ENCODE measurements around the gene WDR83. TPM values are rescaled to one million over a fixed set of nuclear protein-coding genes. Genes with fewer than 3 reads are reported as not detected.
"Not testable (repeated sequence)": the region's sequence is repeated elsewhere in the genome, so short reads cannot be mapped to it uniquely, and the experiment has no call there.

WDR83 gene
- total and polyA plus RNA-seq, 4 donors: 9.3 to 37.6 (median 21.1) TPM

- no peaks in the 10 kb centered on the region for H3K9me3 ChIP-seq (ENCODE audit: control insufficient read depth, insufficient read depth, low read length)
- H3K36me3 ChIP-seq (ENCODE audit: control insufficient read depth, insufficient read depth, low read length): peaks cover 99% of the 10 kb centered on the region
- H3K27ac ChIP-seq (ENCODE audit: low read depth, low read length): no peak overlapping the region
- H3K4me3 ChIP-seq (ENCODE audit: low read depth, low read length): no peak overlapping the region
- DNase-seq (ENCODE audit: low read depth in 4 of 6, low spot score in 6 of 6): no peak
- WGBS (ENCODE audit: insufficient coverage): 94% methylated on average over 27 of the region's 29 CpGs
- no peaks in the 10 kb centered on the region for H3K27me3 ChIP-seq (ENCODE audit: control insufficient read depth, insufficient read depth, low read length)
- H3K4me1 ChIP-seq (ENCODE audit: control insufficient read depth, insufficient read depth, low read length): no peaks in the 10 kb centered on the region
These were observed 39.2 kb downstream of the WDR83 start for GRCh38 chr19:12705654-12706331.

- Histone ChIP-seq H3K27ac (ENCODE audit: low read depth, low read length) (no peak overlapping the region), H3K27me3 (ENCODE audit: control insufficient read depth, insufficient read depth, low read length) (no peaks in the 10 kb centered on the region), H3K9me3 (ENCODE audit: control insufficient read depth, insufficient read depth, low read length) (no peaks in the 10 kb centered on the region), H3K4me3 (ENCODE audit: low read depth, low read length) (no peak overlapping the region), H3K4me1 (ENCODE audit: control insufficient read depth, insufficient read depth, low read length) (no peaks in the 10 kb centered on the region), H3K36me3 (ENCODE audit: control insufficient read depth, insufficient read depth, low read length) (peaks cover 99% of the 10 kb centered on the region)
- WGBS (ENCODE audit: insufficient coverage): 95% methylated on average over 10 of the region's 13 CpGs
- DNase-seq (ENCODE audit: low read depth in 4 of 6, low spot score in 6 of 6): no peak
These were observed 39.7 kb downstream of the WDR83 start for GRCh38 chr19:12706332-12706718.

GRCh38 chr19:12708641-12709040 lies 42.0 kb downstream of the WDR83 start:
- no peak for DNase-seq (ENCODE audit: low read depth in 4 of 6, low spot score in 6 of 6)
- no peak overlapping the region for H3K27ac ChIP-seq (ENCODE audit: low read depth, low read length)

GRCh38 chr19:12711187-12711586 lies 44.6 kb downstream of the WDR83 start:
- no peaks in the 10 kb centered on the region for H3K27me3 ChIP-seq (ENCODE audit: control insufficient read depth, insufficient read depth, low read length)
- H3K27ac ChIP-seq (ENCODE audit: low read depth, low read length): no peak overlapping the region
- no peaks in the 10 kb centered on the region for H3K9me3 ChIP-seq (ENCODE audit: control insufficient read depth, insufficient read depth, low read length)
- DNase-seq (ENCODE audit: low read depth in 4 of 6, low spot score in 6 of 6): no peak
- WGBS (ENCODE audit: insufficient coverage): 97% methylated on average over 13 of the region's 17 CpGs
- no peak overlapping the region for H3K4me3 ChIP-seq (ENCODE audit: low read depth, low read length)
- H3K4me1 ChIP-seq (ENCODE audit: control insufficient read depth, insufficient read depth, low read length): no peaks in the 10 kb centered on the region
- peaks cover 92% of the 10 kb centered on the region for H3K36me3 ChIP-seq (ENCODE audit: control insufficient read depth, insufficient read depth, low read length)

More at GRCh38 chr19:12708641-12709040, 42.0 kb downstream of the WDR83 start:
- H3K27me3 ChIP-seq (ENCODE audit: control insufficient read depth, insufficient read depth, low read length): no peaks in the 10 kb centered on the region
- WGBS (ENCODE audit: insufficient coverage): 97% methylated on average over 6 of the region's 8 CpGs
- no peaks in the 10 kb centered on the region for H3K9me3 ChIP-seq (ENCODE audit: control insufficient read depth, insufficient read depth, low read length)
- H3K36me3 ChIP-seq (ENCODE audit: control insufficient read depth, insufficient read depth, low read length): peaks cover 92% of the 10 kb centered on the region
- H3K4me1 ChIP-seq (ENCODE audit: control insufficient read depth, insufficient read depth, low read length): no peaks in the 10 kb centered on the region
- no peak overlapping the region for H3K4me3 ChIP-seq (ENCODE audit: low read depth, low read length)

- not testable (repeated sequence) for H3K4me1 ChIP-seq (ENCODE audit: control insufficient read depth, insufficient read depth, low read length); H3K27ac ChIP-seq (ENCODE audit: low read depth, low read length); H3K9me3 ChIP-seq (ENCODE audit: control insufficient read depth, insufficient read depth, low read length); H3K27me3 ChIP-seq (ENCODE audit: control insufficient read depth, insufficient read depth, low read length); DNase-seq (ENCODE audit: low read depth in 4 of 6, low spot score in 6 of 6); H3K4me3 ChIP-seq (ENCODE audit: low read depth, low read length)
- 86% methylated on average over 4 of the region's 14 CpGs for WGBS (ENCODE audit: insufficient coverage)
- peaks cover 91% of the 10 kb centered on the region for H3K36me3 ChIP-seq (ENCODE audit: control insufficient read depth, insufficient read depth, low read length)
These were observed 45.5 kb downstream of the WDR83 start for GRCh38 chr19:12712077-12712476.

- H3K9me3 ChIP-seq (ENCODE audit: control insufficient read depth, insufficient read depth, low read length); H3K4me1 ChIP-seq (ENCODE audit: control insufficient read depth, insufficient read depth, low read length); H3K4me3 ChIP-seq (ENCODE audit: low read depth, low read length); DNase-seq (ENCODE audit: low read depth in 4 of 6, low spot score in 6 of 6); H3K27ac ChIP-seq (ENCODE audit: low read depth, low read length); H3K27me3 ChIP-seq (ENCODE audit: control insufficient read depth, insufficient read depth, low read length): not testable (repeated sequence)
- 94% methylated on average over 3 of the region's 9 CpGs for WGBS (ENCODE audit: insufficient coverage)
- H3K36me3 ChIP-seq (ENCODE audit: control insufficient read depth, insufficient read depth, low read length): peaks cover 91% of the 10 kb centered on the region
These were observed 46.7 kb downstream of the WDR83 start for GRCh38 chr19:12713304-12713703.

GRCh38 chr19:12715102-12715501 lies 48.5 kb downstream of the WDR83 start:
- Histone ChIP-seq H3K9me3 (ENCODE audit: control insufficient read depth, insufficient read depth, low read length) (no peaks in the 10 kb centered on the region), H3K4me3 (ENCODE audit: low read depth, low read length) (no peak overlapping the region), H3K4me1 (ENCODE audit: control insufficient read depth, insufficient read depth, low read length) (peaks cover 6% of the 10 kb centered on the region), H3K36me3 (ENCODE audit: control insufficient read depth, insufficient read depth, low read length) (peaks cover 86% of the 10 kb centered on the region), H3K27me3 (ENCODE audit: control insufficient read depth, insufficient read depth, low read length) (no peaks in the 10 kb centered on the region), H3K27ac (ENCODE audit: low read depth, low read length) (no peak overlapping the region)
- DNase-seq (ENCODE audit: low read depth in 4 of 6, low spot score in 6 of 6): no peak
- whole genome bisulfite sequencing (ENCODE audit: insufficient coverage): 97% methylated on average over 15 of the region's 15 CpGs

GRCh38 chr19:12715929-12716328 lies 49.3 kb downstream of the WDR83 start:
- WGBS (ENCODE audit: insufficient coverage): 100% methylated on average over 1 of the region's 3 CpGs
- H3K27me3 ChIP-seq (ENCODE audit: control insufficient read depth, insufficient read depth, low read length): no peaks in the 10 kb centered on the region
- H3K36me3 ChIP-seq (ENCODE audit: control insufficient read depth, insufficient read depth, low read length): peaks cover 84% of the 10 kb centered on the region
- peaks cover 15% of the 10 kb centered on the region for H3K4me1 ChIP-seq (ENCODE audit: control insufficient read depth, insufficient read depth, low read length)
- no peak for DNase-seq (ENCODE audit: low read depth in 4 of 6, low spot score in 6 of 6)
- H3K9me3 ChIP-seq (ENCODE audit: control insufficient read depth, insufficient read depth, low read length): no peaks in the 10 kb centered on the region
- no peak overlapping the region for H3K27ac ChIP-seq (ENCODE audit: low read depth, low read length)
- no peak overlapping the region for H3K4me3 ChIP-seq (ENCODE audit: low read depth, low read length)

- Histone ChIP-seq H3K36me3 (ENCODE audit: control insufficient read depth, insufficient read depth, low read length) (peaks cover 47% of the 10 kb centered on the region), H3K27ac (ENCODE audit: low read depth, low read length) (peak overlapping the region; percentile 78), H3K4me3 (ENCODE audit: low read depth, low read length) (peak overlapping the region; percentile 75), H3K27me3 (ENCODE audit: control insufficient read depth, insufficient read depth, low read length) (no peaks in the 10 kb centered on the region), H3K4me1 (ENCODE audit: control insufficient read depth, insufficient read depth, low read length) (peaks cover 41% of the 10 kb centered on the region), H3K9me3 (ENCODE audit: control insufficient read depth, insufficient read depth, low read length) (no peaks in the 10 kb centered on the region)
- WGBS (ENCODE audit: insufficient coverage): 95% methylated on average over 4 of the region's 10 CpGs
- no peak for DNase-seq (ENCODE audit: low read depth in 4 of 6, low spot score in 6 of 6)
These were observed 53.7 kb downstream of the WDR83 start for GRCh38 chr19:12720296-12720695.
